HepG2 (cell line): ENCODE measurements around the gene PSD4. TPM values are rescaled to one million over a fixed set of nuclear protein-coding genes. Genes with fewer than 3 reads are reported as not detected.

ENCODE experiments used
- HMGXB3 ChIP-seq: sonication (generic); formaldehyde crosslinking; IDR thresholded peaks from 2 replicates; pipeline ENCODE4 v1.4.0; 2020; ENCODE audit warnings: missing genetic modification reagents, borderline replicate concordance
- NFAT5 ChIP-seq: sonication (generic); formaldehyde crosslinking; IDR thresholded peaks from 2 replicates; pipeline ENCODE4 v1.4.0; 2020; ENCODE audit warnings: missing genetic modification reagents
- ZNF383 ChIP-seq: sonication (generic); formaldehyde crosslinking; IDR thresholded peaks from 2 replicates; pipeline ENCODE4 v1.4.0; 2020; ENCODE audit warnings: missing genetic modification reagents, mild to moderate bottlenecking, borderline replicate concordance
- polyA plus RNA-seq, 8 experiments: library from polyadenylated mRNA; depleted of rRNA in 3 of 8; stranded (reverse) in 7 of 8; unstranded in 1 of 8; fragments of >200 nt; fragmentation: Illumina TruSeq in 4 of 8; extraction: Trizol in 4 of 8; gene quantifications; 2 replicates each; pipeline versions ENCODE4 v1.2.1 to v1.2.3, GENCODE V29; 2011 to 2016; ENCODE audit warnings: low read depth in 4 of 8, missing spikeins in 1 of 8, mixed read lengths in 1 of 8; ENCODE audit not compliant: insufficient read depth in 1 of 8
- total RNA-seq, 5 experiments: library from RNA; depleted of rRNA; stranded (reverse); fragments of >200 nt; fragmentation: Illumina TruSeq; extraction: Trizol; gene quantifications; 2 replicates each; pipeline ENCODE4 v1.2.3, GENCODE V29; 2016; ENCODE audit warnings: low read depth in 1 of 5

PSD4 gene
- total and polyA plus RNA-seq, 2 of the 13 experiments (the other 11 are each of a cell fraction or from before 2014, with no cell fraction given), result 5.8 to 9.4 TPM

DNA sequence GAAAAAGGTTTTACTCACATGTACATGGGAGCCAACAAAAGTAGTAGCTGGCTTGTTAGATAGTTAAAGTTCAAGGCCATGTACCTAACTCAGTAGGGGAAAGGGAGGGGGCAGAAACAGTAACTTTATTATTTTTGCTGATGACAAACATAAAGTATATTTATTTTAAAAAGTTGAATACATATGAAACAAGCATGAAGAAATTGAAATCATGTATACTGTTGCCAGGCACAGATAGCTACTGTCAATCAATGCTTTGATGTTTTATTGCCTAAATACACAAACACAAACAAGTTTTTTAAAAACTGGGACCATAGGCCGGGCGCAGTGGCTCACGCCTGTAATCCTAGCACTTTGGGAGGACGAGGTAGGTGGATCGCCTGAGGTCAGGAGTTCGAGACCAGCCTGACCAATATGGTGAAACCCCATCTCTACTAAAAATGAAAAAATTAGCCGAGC is 7.6 kb upstream of the PSD4 start (continued):
- no peak for TF ChIP-seq HMGXB3 (CRISPR knock-in tag)
- no peak for TF ChIP-seq ZNF383
- TF ChIP-seq NFAT5 (CRISPR knock-in tag), result no peak
